ENCODE results near the gene KLHL28.

The KLHL28 gene

GRCh38 chr14:44961554-44962333 is at the start of gene KLHL28, which contains the start of gene TOGARAM1:
KLHL28 (minus strand) TSS chr14:44961947; CDS start chr14:44945928, 16,019 bp downstream.
TOGARAM1 (plus strand) TSS chr14:44962190; CDS start chr14:44962422, 232 bp downstream.
- peak; percentile 97 to 100 for DNase-seq

GRCh38 chr14:45003924-45004323 is 42.2 kb upstream of the KLHL28 start:
- no peak for DNase-seq

- DNase-seq, result no peak
Observed at GRCh38 chr14:44995770-44996294, 34.1 kb upstream of the KLHL28 start.

GRCh38 chr14:44995196-44995595 is 33.4 kb upstream of the KLHL28 start:
- DNase-seq, result no peak

- DNase-seq, result no peak
Observed at GRCh38 chr14:44990533-44990932, 28.8 kb upstream of the KLHL28 start.

GRCh38 chr14:44989497-44990440 is 28.0 kb upstream of the KLHL28 start:
- DNase-seq, result no peak

GRCh38 chr14:44988694-44989093 is 26.9 kb upstream of the KLHL28 start:
- DNase-seq, result no peak

GRCh38 chr14:44982594-44982993 is 20.8 kb upstream of the KLHL28 start:
- no peak for DNase-seq

- no peak for DNase-seq
Observed at GRCh38 chr14:44981198-44981597, 19.5 kb upstream of the KLHL28 start.

GRCh38 chr14:44979740-44980356 is 18.1 kb upstream of the KLHL28 start:
- peak in 1 of 2 experiments; percentile 30 for DNase-seq

GRCh38 chr14:44979273-44979672 is 17.5 kb upstream of the KLHL28 start:
- DNase-seq, result no peak

GRCh38 chr14:44971459-44971858 is 9.7 kb upstream of the KLHL28 start:
- no peak for DNase-seq

- no peak for DNase-seq
Observed at GRCh38 chr14:44970907-44971306, 9.2 kb upstream of the KLHL28 start.

GRCh38 chr14:44968714-44969113 is 7.0 kb upstream of the KLHL28 start:
- no peak for DNase-seq

GRCh38 chr14:44966601-44967336 is 5.0 kb upstream of the KLHL28 start:
- DNase-seq, result no peak

GRCh38 chr14:44963775-44964380 is 2.1 kb upstream of the KLHL28 start:
- peak in 1 of 2 experiments; percentile 48 for DNase-seq

- no peak for DNase-seq
Observed at GRCh38 chr14:44963044-44963528, 1.3 kb upstream of the KLHL28 start.

- DNase-seq, result peak in 1 of 2 experiments; percentile 79
Observed at GRCh38 chr14:44962334-44963043, 742 bp upstream of the KLHL28 start.

GRCh38 chr14:44961151-44961553 is 595 bp downstream of the KLHL28 start:
- DNase-seq, result peak; percentile 23 to 51

GRCh38 chr14:44960646-44961045 is 1.1 kb downstream of the KLHL28 start:
- no peak for DNase-seq

GRCh38 chr14:44960146-44960545 is 1.6 kb downstream of the KLHL28 start:
- peak in 1 of 2 experiments; percentile 8 for DNase-seq
